ENCODE measurements around the gene CLDN1. TPM values are rescaled to one million over a fixed set of nuclear protein-coding genes. Genes with fewer than 3 reads are reported as not detected.

The CLDN1 gene
- total and polyA plus RNA-seq, 2 of the 13 experiments (the other 11 are each of a cell fraction or from before 2014, with no cell fraction given): 42.7 to 51.6 TPM

DNA sequence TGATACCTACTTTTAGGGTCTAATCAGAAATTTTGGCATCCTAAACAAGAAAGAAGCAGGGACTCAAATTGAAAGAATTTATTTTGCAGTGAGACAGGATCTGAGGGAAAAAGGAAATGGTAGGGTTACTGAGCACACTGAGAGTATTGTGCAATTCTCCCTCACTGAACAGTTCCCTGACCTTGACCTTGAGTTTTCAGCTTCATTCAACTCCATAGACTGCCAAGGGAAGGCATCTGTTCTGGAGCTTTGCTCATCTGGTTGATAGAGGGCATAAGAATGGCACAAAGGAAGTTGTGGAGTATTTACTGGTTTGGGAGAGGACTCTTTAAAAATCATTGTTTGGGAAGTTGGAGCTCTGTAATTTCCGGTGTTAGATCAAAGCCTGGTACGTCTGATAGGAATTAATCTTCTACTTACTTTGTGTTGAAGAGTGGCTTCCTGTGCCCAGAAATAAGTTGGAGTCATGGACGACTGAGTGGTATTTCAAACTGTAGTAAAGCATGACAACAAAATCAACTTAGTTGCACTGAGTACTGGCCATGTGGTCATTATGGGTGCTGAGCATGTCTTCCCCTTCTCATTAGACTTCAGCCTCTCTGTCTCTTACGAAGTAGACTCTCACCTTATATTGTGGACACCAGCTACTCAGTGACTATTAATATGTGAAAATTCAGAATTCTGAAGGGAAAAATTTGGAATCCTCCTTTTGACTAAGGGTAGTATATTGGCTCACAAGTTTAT, 40.8 kb downstream of the CLDN1 start (continued):
- TF ChIP-seq FOXC1 (CRISPR knock-in tag; IDR thresholded peaks at IDR 0.05; ENCODE audit: borderline replicate concordance) (no peak), ZNF878 (CRISPR knock-in tag; IDR thresholded peaks at IDR 0.05) (no peak), NR2C2 (CRISPR knock-in tag; IDR thresholded peaks at IDR 0.05; ENCODE audit: borderline replicate concordance) (peak; percentile 29; the same call in 1 of the 2 replicates), EHMT2 (IDR thresholded peaks at IDR 0.05; ENCODE audit: borderline replicate concordance, low read depth, low read length) (peak; percentile 24; the same call in 1 of the 2 replicates), SP5 (CRISPR knock-in tag; IDR thresholded peaks at IDR 0.05; ENCODE audit: borderline replicate concordance, low read depth) (no peak), CHD4 (IDR thresholded peaks at IDR 0.05; ENCODE audit: borderline replicate concordance, low read length) (no peak), ZNF891 (CRISPR knock-in tag; IDR thresholded peaks at IDR 0.05) (no peak), FOSL2 (CRISPR knock-in tag; IDR thresholded peaks at IDR 0.05) (peak; percentile 41; the same call in 1 of the 2 replicates), RELA (CRISPR knock-in tag; IDR thresholded peaks at IDR 0.05) (no peak), SOX5 (CRISPR knock-in tag; IDR thresholded peaks at IDR 0.05; ENCODE audit: borderline replicate concordance) (peak; percentile 59; the same call in 1 of the 2 replicates), NR2F6 (IDR thresholded peaks at IDR 0.05) (peak; percentile 77), NR2F6 (CRISPR knock-in tag; IDR thresholded peaks at IDR 0.05) (peak; percentile 89), RARA (CRISPR knock-in tag; IDR thresholded peaks at IDR 0.05) (peak; percentile 93), ZNF124 (CRISPR knock-in tag; IDR thresholded peaks at IDR 0.05) (peak; percentile 93; the same call in 1 of the 2 replicates), FOXK1 (CRISPR knock-in tag; IDR thresholded peaks at IDR 0.05; ENCODE audit: borderline replicate concordance, low read depth) (peak; percentile 35; the same call in 1 of the 2 replicates), NCOA5 (CRISPR knock-in tag; IDR thresholded peaks at IDR 0.05) (no peak)
- TF ChIP-seq, protein P1, sequence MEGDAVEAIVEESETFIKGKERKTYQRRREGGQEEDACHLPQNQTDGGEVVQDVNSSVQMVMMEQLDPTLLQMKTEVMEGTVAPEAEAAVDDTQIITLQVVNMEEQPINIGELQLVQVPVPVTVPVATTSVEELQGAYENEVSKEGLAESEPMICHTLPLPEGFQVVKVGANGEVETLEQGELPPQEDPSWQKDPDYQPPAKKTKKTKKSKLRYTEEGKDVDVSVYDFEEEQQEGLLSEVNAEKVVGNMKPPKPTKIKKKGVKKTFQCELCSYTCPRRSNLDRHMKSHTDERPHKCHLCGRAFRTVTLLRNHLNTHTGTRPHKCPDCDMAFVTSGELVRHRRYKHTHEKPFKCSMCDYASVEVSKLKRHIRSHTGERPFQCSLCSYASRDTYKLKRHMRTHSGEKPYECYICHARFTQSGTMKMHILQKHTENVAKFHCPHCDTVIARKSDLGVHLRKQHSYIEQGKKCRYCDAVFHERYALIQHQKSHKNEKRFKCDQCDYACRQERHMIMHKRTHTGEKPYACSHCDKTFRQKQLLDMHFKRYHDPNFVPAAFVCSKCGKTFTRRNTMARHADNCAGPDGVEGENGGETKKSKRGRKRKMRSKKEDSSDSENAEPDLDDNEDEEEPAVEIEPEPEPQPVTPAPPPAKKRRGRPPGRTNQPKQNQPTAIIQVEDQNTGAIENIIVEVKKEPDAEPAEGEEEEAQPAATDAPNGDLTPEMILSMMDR (CRISPR knock-in tag; IDR thresholded peaks at IDR 0.05): no peak
- TF ChIP-seq, protein P2, sequence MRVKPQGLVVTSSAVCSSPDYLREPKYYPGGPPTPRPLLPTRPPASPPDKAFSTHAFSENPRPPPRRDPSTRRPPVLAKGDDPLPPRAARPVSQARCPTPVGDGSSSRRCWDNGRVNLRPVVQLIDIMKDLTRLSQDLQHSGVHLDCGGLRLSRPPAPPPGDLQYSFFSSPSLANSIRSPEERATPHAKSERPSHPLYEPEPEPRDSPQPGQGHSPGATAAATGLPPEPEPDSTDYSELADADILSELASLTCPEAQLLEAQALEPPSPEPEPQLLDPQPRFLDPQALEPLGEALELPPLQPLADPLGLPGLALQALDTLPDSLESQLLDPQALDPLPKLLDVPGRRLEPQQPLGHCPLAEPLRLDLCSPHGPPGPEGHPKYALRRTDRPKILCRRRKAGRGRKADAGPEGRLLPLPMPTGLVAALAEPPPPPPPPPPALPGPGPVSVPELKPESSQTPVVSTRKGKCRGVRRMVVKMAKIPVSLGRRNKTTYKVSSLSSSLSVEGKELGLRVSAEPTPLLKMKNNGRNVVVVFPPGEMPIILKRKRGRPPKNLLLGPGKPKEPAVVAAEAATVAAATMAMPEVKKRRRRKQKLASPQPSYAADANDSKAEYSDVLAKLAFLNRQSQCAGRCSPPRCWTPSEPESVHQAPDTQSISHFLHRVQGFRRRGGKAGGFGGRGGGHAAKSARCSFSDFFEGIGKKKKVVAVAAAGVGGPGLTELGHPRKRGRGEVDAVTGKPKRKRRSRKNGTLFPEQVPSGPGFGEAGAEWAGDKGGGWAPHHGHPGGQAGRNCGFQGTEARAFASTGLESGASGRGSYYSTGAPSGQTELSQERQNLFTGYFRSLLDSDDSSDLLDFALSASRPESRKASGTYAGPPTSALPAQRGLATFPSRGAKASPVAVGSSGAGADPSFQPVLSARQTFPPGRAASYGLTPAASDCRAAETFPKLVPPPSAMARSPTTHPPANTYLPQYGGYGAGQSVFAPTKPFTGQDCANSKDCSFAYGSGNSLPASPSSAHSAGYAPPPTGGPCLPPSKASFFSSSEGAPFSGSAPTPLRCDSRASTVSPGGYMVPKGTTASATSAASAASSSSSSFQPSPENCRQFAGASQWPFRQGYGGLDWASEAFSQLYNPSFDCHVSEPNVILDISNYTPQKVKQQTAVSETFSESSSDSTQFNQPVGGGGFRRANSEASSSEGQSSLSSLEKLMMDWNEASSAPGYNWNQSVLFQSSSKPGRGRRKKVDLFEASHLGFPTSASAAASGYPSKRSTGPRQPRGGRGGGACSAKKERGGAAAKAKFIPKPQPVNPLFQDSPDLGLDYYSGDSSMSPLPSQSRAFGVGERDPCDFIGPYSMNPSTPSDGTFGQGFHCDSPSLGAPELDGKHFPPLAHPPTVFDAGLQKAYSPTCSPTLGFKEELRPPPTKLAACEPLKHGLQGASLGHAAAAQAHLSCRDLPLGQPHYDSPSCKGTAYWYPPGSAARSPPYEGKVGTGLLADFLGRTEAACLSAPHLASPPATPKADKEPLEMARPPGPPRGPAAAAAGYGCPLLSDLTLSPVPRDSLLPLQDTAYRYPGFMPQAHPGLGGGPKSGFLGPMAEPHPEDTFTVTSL (CRISPR knock-in tag; IDR thresholded peaks at IDR 0.05; ENCODE audit: borderline replicate concordance): peak; percentile 90
- TF ChIP-seq, protein P3, sequence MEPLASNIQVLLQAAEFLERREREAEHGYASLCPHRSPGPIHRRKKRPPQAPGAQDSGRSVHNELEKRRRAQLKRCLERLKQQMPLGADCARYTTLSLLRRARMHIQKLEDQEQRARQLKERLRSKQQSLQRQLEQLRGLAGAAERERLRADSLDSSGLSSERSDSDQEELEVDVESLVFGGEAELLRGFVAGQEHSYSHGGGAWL (CRISPR knock-in tag; IDR thresholded peaks at IDR 0.05): no peak
- TF ChIP-seq, protein P4, sequence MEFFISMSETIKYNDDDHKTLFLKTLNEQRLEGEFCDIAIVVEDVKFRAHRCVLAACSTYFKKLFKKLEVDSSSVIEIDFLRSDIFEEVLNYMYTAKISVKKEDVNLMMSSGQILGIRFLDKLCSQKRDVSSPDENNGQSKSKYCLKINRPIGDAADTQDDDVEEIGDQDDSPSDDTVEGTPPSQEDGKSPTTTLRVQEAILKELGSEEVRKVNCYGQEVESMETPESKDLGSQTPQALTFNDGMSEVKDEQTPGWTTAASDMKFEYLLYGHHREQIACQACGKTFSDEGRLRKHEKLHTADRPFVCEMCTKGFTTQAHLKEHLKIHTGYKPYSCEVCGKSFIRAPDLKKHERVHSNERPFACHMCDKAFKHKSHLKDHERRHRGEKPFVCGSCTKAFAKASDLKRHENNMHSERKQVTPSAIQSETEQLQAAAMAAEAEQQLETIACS (CRISPR knock-in tag; IDR thresholded peaks at IDR 0.05): no peak
